Endothelial cell of umbilical vein (primary cell): ENCODE results near the gene MTARC2. TPM values are rescaled to one million over a fixed set of nuclear protein-coding genes. Genes with fewer than 3 reads are reported as not detected.

Experiments
- BruUV-seq: library from RNA; stranded (reverse); fragments of 400-500 nt; replicated peaks from 2 replicates; lab custom pipeline; 2021; lab: Mats Ljungman, UMichigan
- CTCF ChIA-PET: fragments of 300-600, 350-600 bp; sonication (Branson Sonifier 250); formaldehyde crosslinking; loops from one replicate; lab custom pipeline; 2021; ENCODE audit warnings: antibody characterized with exemption, inconsistent platforms; lab: Charles Lee
- POLR2A ChIA-PET: fragments of 300-600, 350-600 bp; sonication (Branson Sonifier 250); formaldehyde crosslinking; loops from one replicate; lab custom pipeline; 2021; ENCODE audit warnings: antibody characterized with exemption, inconsistent platforms; lab: Charles Lee
- DNase-seq: peaks from one replicate; pipeline ENCODE4 v3.0.0-alpha.2; 2011; ENCODE audit warnings: low read depth, low spot score
- FAIRE-seq: peaks from 2 replicates; lab custom pipeline; 2011; peaks lifted over from hg19 to GRCh38; lab: Jason Lieb, UNC
- H2AFZ ChIP-seq: 2 replicates; pipeline ENCODE4 v1.6.0; 2012; ENCODE audit warnings: low read depth, low read length, control low read depth, inconsistent platforms
- H3K27ac ChIP-seq: 2 replicates; pipeline ENCODE4 v1.5.1; 2011; ENCODE audit warnings: low read depth, mild to moderate bottlenecking, control low read depth, low read length, moderate library complexity; ENCODE audit not compliant: insufficient read depth
- H3K27me3 ChIP-seq, 2 experiments: 2 replicates each; pipeline versions ENCODE4 v1.6.0 to v1.6.1; 2011; ENCODE audit warnings: low read length in 2 of 2, mixed read lengths in 1 of 2; ENCODE audit not compliant: control insufficient read depth in 2 of 2, insufficient read depth in 2 of 2
- H3K36me3 ChIP-seq, 2 experiments: 2 replicates in 1 of 2; 3 replicates in 1 of 2; pipeline ENCODE4 v1.5.1; 2011; ENCODE audit warnings: low read length in 2 of 2, mild to moderate bottlenecking in 1 of 2, moderate library complexity in 1 of 2; ENCODE audit not compliant: control insufficient read depth in 2 of 2, insufficient read depth in 2 of 2; ENCODE audit errors: extremely low read depth in 1 of 2
- H3K4me1 ChIP-seq: 3 replicates; pipeline ENCODE4 v1.5.1; 2011; ENCODE audit warnings: mild to moderate bottlenecking, low read length; ENCODE audit not compliant: control insufficient read depth, insufficient read depth; ENCODE audit errors: extremely low read depth
- H3K4me2 ChIP-seq: 2 replicates; pipeline ENCODE4 v1.6.1; 2011; ENCODE audit warnings: low read length, control low read depth, mixed read lengths; ENCODE audit not compliant: insufficient read depth
- H3K4me3 ChIP-seq, 3 experiments: fragments of 200-600 bp in 1 of 3; sonication (generic), shearing (Covaris generic) in 1 of 3; replicated peaks in 1 of 3; 2 replicates each; pipeline ENCODE4 v1.5.1; 2011 to 2016; ENCODE audit warnings: control low read depth in 3 of 3, low read length in 3 of 3, mild to moderate bottlenecking in 2 of 3, inconsistent platforms in 1 of 3, low read depth in 1 of 3, moderate library complexity in 1 of 3; ENCODE audit not compliant: insufficient read depth in 1 of 3
- H3K79me2 ChIP-seq: 2 replicates; pipeline ENCODE4 v1.6.0; 2012; ENCODE audit warnings: low read length, inconsistent platforms; ENCODE audit not compliant: control insufficient read depth, insufficient read depth
- H3K9ac ChIP-seq: replicated peaks from 2 replicates; pipeline ENCODE3; 2011; ENCODE audit warnings: low read length, control low read depth; ENCODE audit not compliant: insufficient read depth; ENCODE audit errors: extremely low read depth
- H3K9me1 ChIP-seq: replicated peaks from 3 replicates; pipeline ENCODE4 v1.6.0; 2011; ENCODE audit warnings: mild to moderate bottlenecking, low read length; ENCODE audit not compliant: control insufficient read depth, insufficient read depth; ENCODE audit errors: extremely low read depth
- H3K9me3 ChIP-seq: replicated peaks from 2 replicates; pipeline ENCODE4 v1.5.1; 2012; ENCODE audit warnings: low read length, inconsistent platforms; ENCODE audit not compliant: control insufficient read depth, insufficient read depth
- H4K20me1 ChIP-seq: replicated peaks from 2 replicates; pipeline ENCODE3; 2011; ENCODE audit warnings: mild to moderate bottlenecking, low read length; ENCODE audit not compliant: control insufficient read depth, insufficient read depth; ENCODE audit errors: extremely low read depth
- FOS ChIP-seq: IDR thresholded peaks from 2 replicates; pipeline ENCODE4 v1.6.1; 2011; ENCODE audit warnings: mild to moderate bottlenecking, low read length, moderate library complexity, borderline replicate concordance; ENCODE audit not compliant: insufficient read depth
- JUN ChIP-seq: IDR thresholded peaks from 2 replicates; pipeline ENCODE4 v1.6.1; 2011; ENCODE audit warnings: borderline replicate concordance, low read depth; ENCODE audit not compliant: insufficient read length, insufficient read depth
- POLR2A ChIP-seq: IDR thresholded peaks from 2 replicates; pipeline ENCODE4 v1.6.1; 2012; ENCODE audit warnings: low read depth, mild to moderate bottlenecking, control low read depth, low read length
- POLR2AphosphoS5 ChIP-seq: IDR thresholded peaks from 2 replicates; pipeline ENCODE4 v1.6.1; 2012; ENCODE audit warnings: low read depth, mild to moderate bottlenecking, control low read depth, low read length, moderate library complexity; ENCODE audit not compliant: insufficient read depth
- dilution Hi-C: fragments of 300-500 bp; cut with MboI; formaldehyde crosslinking; loops from one replicate; pipeline ENCODE4 v1.15.0; 2019; ENCODE audit warnings: low sequenced_read_pairs; ENCODE audit not compliant: extremely low pct_ligation_motif_present
- intact Hi-C: fragments of 100-400 bp; cut with micrococcal nuclease; formaldehyde crosslinking; loops from one replicate; pipeline ENCODE4 v1.10.0; 2022
- polyA plus RNA-seq, 4 experiments: library from polyadenylated mRNA; depleted of rRNA in 3 of 4; stranded (reverse) in 3 of 4; unstranded in 1 of 4; fragments of >200 nt; gene quantifications; 2 replicates each; pipeline versions ENCODE4 v1.2.1 to v1.2.3, GENCODE V29; 2011 to 2012; ENCODE audit warnings: missing spikeins in 1 of 4
- total RNA-seq: library from RNA; stranded (reverse); gene quantifications from 2 replicates; pipeline ENCODE4 v1.2.3, GENCODE V29; 2021
- TF ChIP-seq, protein P1 (sequence below): IDR thresholded peaks from 2 replicates; pipeline ENCODE4 v1.6.1; 2011; ENCODE audit not compliant: insufficient read depth, insufficient read length

MTARC2 gene
- total and polyA plus RNA-seq, 2 donors (not counting 3 experiments of a cell fraction or from before 2014, with no cell fraction given), result 9.8 to 14.1 TPM

- H3K9ac ChIP-seq, result no peak overlapping the region
- no TSS peak for BruUV-seq
- H2AFZ ChIP-seq, result no peak overlapping the region
- TF ChIP-seq FOS (no peak), JUN (no peak), POLR2A (no peak)
- H3K36me3 ChIP-seq, result peaks cover 5 to 9% of the 10 kb centered on the region in 2 experiments
- CTCF ChIA-PET, result interaction anchor here (4.1 to 5.7 kb wide), 2 partner anchors 17 to 25 kb away, joined by 33 to 82 read pairs; no protein-coding TSS in a partner anchor
- dilution Hi-C loops, result no loop called here
- H4K20me1 ChIP-seq, result no peaks in the 10 kb centered on the region
- H3K27ac ChIP-seq, result no peak overlapping the region
- DNase-seq (no peak), FAIRE-seq (no peak)
- peaks cover 14% of the 10 kb centered on the region for H3K4me1 ChIP-seq
- no peaks in the 10 kb centered on the region for H3K9me1 ChIP-seq
- no peaks in the 10 kb centered on the region for H3K9me3 ChIP-seq
- POLR2A ChIA-PET, result no interaction called here
- no peak overlapping the region for H3K4me3 ChIP-seq
- intact Hi-C loops, result no loop called here
- H3K4me2 ChIP-seq, result no peak overlapping the region
- peaks cover 19% of the 10 kb centered on the region for H3K79me2 ChIP-seq
- H3K27me3 ChIP-seq, result no peaks in the 10 kb centered on the region
Observed at GRCh38 chr1:220751111-220751510, 3.0 kb downstream of the MTARC2 start.

DNA sequence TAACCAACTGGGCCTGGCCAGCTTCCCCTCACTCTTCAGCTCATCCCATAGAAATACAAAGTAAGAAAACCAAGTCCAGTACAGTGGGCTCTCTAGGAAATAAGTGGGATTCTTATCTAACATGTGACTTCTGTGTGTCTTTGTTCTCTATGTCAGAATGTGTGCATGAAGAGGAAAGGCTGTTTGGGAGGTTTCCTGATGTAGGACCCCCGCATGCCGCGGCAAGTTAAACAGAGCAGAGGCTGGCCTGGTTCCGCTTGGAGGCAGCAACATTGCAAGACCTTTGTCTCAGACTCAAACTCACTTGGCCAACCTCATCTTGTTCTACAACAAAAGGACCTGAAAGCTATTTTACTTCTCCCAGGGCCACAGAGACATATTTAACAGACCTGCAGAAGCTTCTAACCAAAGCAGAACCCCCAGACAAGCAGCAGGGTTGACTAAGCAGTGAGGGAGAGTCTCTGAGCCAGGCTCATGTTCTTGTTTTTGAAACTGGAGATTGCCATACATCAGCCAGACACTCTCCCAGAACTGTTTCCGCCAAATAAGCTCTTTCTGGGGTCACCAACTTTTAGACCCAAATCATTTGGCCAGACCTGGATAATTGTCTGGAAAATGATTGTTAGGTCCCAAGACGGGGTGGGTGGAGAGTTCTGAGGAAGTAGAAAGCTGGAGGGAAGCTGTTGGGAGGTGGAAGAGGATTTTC lies 6.2 kb downstream of the MTARC2 start:
- peaks cover 7 to 12% of the 10 kb centered on the region in 2 experiments for H3K36me3 ChIP-seq
- no peak overlapping the region for H2AFZ ChIP-seq
- no peaks in the 10 kb centered on the region for H4K20me1 ChIP-seq
- DNase-seq, result peak; percentile 23
- no peaks in the 10 kb centered on the region for H3K27me3 ChIP-seq
- no peak for FAIRE-seq
- no peak overlapping the region for H3K4me3 ChIP-seq
- dilution Hi-C loops, result no loop called here
- BruUV-seq, result no TSS peak
- no peaks in the 10 kb centered on the region for H3K9me1 ChIP-seq
- H3K27ac ChIP-seq, result no peak overlapping the region
- no peak for TF ChIP-seq JUN
- TF ChIP-seq POLR2AphosphoS5, result no peak
- TF ChIP-seq, protein P1, sequence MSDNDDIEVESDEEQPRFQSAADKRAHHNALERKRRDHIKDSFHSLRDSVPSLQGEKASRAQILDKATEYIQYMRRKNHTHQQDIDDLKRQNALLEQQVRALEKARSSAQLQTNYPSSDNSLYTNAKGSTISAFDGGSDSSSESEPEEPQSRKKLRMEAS, result no peak
- H3K4me2 ChIP-seq, result no peak overlapping the region
- H3K9ac ChIP-seq, result no peak overlapping the region
- peaks cover 11% of the 10 kb centered on the region for H3K79me2 ChIP-seq
- peaks cover 4% of the 10 kb centered on the region for H3K4me1 ChIP-seq
- intact Hi-C loops, result no loop called here
- ChIA-PET POLR2A (no interaction called here), CTCF (interaction anchor here (0.7 to 1.3 kb wide), 3 partner anchors 17 to 474 kb away, joined by 3 to 7 read pairs (median 3); no protein-coding TSS in a partner anchor)
- H3K9me3 ChIP-seq, result no peaks in the 10 kb centered on the region
